IMR-90 (cell line): ENCODE data around the gene INTS15. TPM values are rescaled to one million over a fixed set of nuclear protein-coding genes. Genes with fewer than 3 reads are reported as not detected.

Source experiments
- ATAC-seq: fragments of 200-7000 bp; cut with Tn5 transposase; 2 replicates; pipeline ENCODE4 v1.9.1; 2020; ENCODE audit warnings: low read depth, mild to moderate bottlenecking, moderate library complexity
- BruUV-seq: library from RNA; stranded (reverse); fragments of 400-500 nt; replicated peaks from 2 replicates; lab custom pipeline; 2021; lab: Mats Ljungman, UMichigan
- CTCF ChIA-PET: fragments of 300-600 bp; formaldehyde crosslinking; extraction: SDS; loops from one replicate; lab custom pipeline; 2021; ENCODE audit warnings: antibody characterized with exemption; lab: Yijun Ruan, JAX
- POLR2A ChIA-PET: fragments of 300-600 bp; sonication (Branson Sonifier 250); formaldehyde crosslinking; loops from one replicate; lab custom pipeline; 2022; ENCODE audit warnings: antibody characterized with exemption; ENCODE audit not compliant: unreplicated experiment; lab: Charles Lee
- DNase-seq: peaks from one replicate; pipeline ENCODE4 v3.0.0; 2013
- H2AFZ ChIP-seq: replicated peaks from 2 replicates; pipeline ENCODE3; 2013; ENCODE audit warnings: low read length, mild to moderate bottlenecking; ENCODE audit not compliant: poor library complexity
- H2AK5ac ChIP-seq: 2 replicates; pipeline ENCODE4 v1.6.1; 2013; ENCODE audit warnings: low read depth, low read length, inconsistent platforms
- H2AK9ac ChIP-seq: replicated peaks from 2 replicates; pipeline ENCODE3; 2013; ENCODE audit warnings: mild to moderate bottlenecking, low read depth, low read length, moderate library complexity; ENCODE audit not compliant: poor library complexity
- H2BK120ac ChIP-seq: 2 replicates; pipeline ENCODE4 v1.6.1; 2013; ENCODE audit warnings: low read depth, low read length, inconsistent platforms
- H2BK15ac ChIP-seq: 3 replicates; pipeline ENCODE4 v1.6.1; 2013; ENCODE audit warnings: low read depth, low read length, inconsistent platforms
- H2BK20ac ChIP-seq: 2 replicates; pipeline ENCODE4 v1.6.1; 2013; ENCODE audit warnings: low read depth, mild to moderate bottlenecking, inconsistent platforms, low read length, moderate library complexity
- H2BK5ac ChIP-seq: 2 replicates; pipeline ENCODE4 v1.6.1; 2013; ENCODE audit warnings: mild to moderate bottlenecking, low read depth, low read length, inconsistent platforms; ENCODE audit not compliant: poor library complexity, severe bottlenecking
- H3K14ac ChIP-seq: replicated peaks from 2 replicates; pipeline ENCODE4 v1.6.1; 2013; ENCODE audit warnings: low read depth, low read length, inconsistent platforms
- H3K18ac ChIP-seq: 2 replicates; pipeline ENCODE4 v1.6.1; 2013; ENCODE audit warnings: low read depth, low read length, control low read depth
- H3K23ac ChIP-seq: 2 replicates; pipeline ENCODE4 v1.6.1; 2013; ENCODE audit warnings: low read depth, low read length, inconsistent platforms
- H3K27ac ChIP-seq: 2 replicates; pipeline ENCODE4 v1.5.1; 2013; ENCODE audit warnings: mild to moderate bottlenecking, control low read depth, low read length; ENCODE audit not compliant: insufficient read depth
- H3K27me3 ChIP-seq: 2 replicates; pipeline ENCODE4 v1.6.1; 2013; ENCODE audit warnings: low read length; ENCODE audit not compliant: control insufficient read depth, insufficient read depth
- H3K36me3 ChIP-seq: 2 replicates; pipeline ENCODE4 v1.6.1; 2013; ENCODE audit warnings: low read length, mixed read lengths; ENCODE audit not compliant: control insufficient read depth, insufficient read depth
- H3K4ac ChIP-seq: 2 replicates; pipeline ENCODE4 v1.6.1; 2013; ENCODE audit warnings: low read depth, low read length, inconsistent platforms
- H3K4me1 ChIP-seq: 2 replicates; pipeline ENCODE4 v1.6.1; 2013; ENCODE audit warnings: low read length, mixed read lengths; ENCODE audit not compliant: control insufficient read depth, insufficient read depth
- H3K4me2 ChIP-seq: 2 replicates; pipeline ENCODE4 v1.6.1; 2013; ENCODE audit warnings: low read depth, mild to moderate bottlenecking, control low read depth, low read length, moderate library complexity
- H3K4me3 ChIP-seq: 2 replicates; pipeline ENCODE4 v1.5.1; 2013; ENCODE audit warnings: low read depth, mild to moderate bottlenecking, control low read depth, low read length, moderate library complexity; ENCODE audit not compliant: insufficient read depth
- H3K56ac ChIP-seq: 2 replicates; pipeline ENCODE4 v1.6.1; 2013; ENCODE audit warnings: low read length, inconsistent platforms; ENCODE audit not compliant: insufficient read depth; ENCODE audit errors: extremely low read depth
- H3K79me1 ChIP-seq, 2 experiments: 2 replicates each; pipeline ENCODE4 v1.6.1; 2013; ENCODE audit warnings: low read length in 2 of 2, inconsistent platforms in 1 of 2, low read depth in 1 of 2
- H3K9ac ChIP-seq: 2 replicates; pipeline ENCODE4 v1.6.1; 2013; ENCODE audit warnings: low read depth, low read length, control low read depth
- H3K9me1 ChIP-seq: 2 replicates; pipeline ENCODE4 v1.6.1; 2013; ENCODE audit warnings: low read length, inconsistent platforms; ENCODE audit not compliant: insufficient read depth
- H3K9me3 ChIP-seq: 2 replicates; pipeline ENCODE4 v1.6.1; 2013; ENCODE audit warnings: low read length; ENCODE audit not compliant: control insufficient read depth, insufficient read depth
- H4K20me1 ChIP-seq: 2 replicates; pipeline ENCODE4 v1.6.1; 2013; ENCODE audit warnings: low read length, inconsistent platforms; ENCODE audit not compliant: insufficient read depth
- H4K5ac ChIP-seq: 2 replicates; pipeline ENCODE4 v1.6.1; 2013; ENCODE audit warnings: mild to moderate bottlenecking, low read depth, low read length, control low read depth
- H4K8ac ChIP-seq, 2 experiments: 2 replicates each; pipeline ENCODE4 v1.6.1; 2013; ENCODE audit warnings: low read depth in 2 of 2, low read length in 2 of 2, control low read depth in 1 of 2, inconsistent platforms in 1 of 2
- H4K91ac ChIP-seq: 2 replicates; pipeline ENCODE4 v1.6.1; 2013; ENCODE audit warnings: low read depth, low read length, inconsistent platforms; ENCODE audit not compliant: insufficient read depth
- BHLHE40 ChIP-seq: fragments of 150-350 bp; IDR thresholded peaks from 2 replicates; pipeline ENCODE4 v1.6.1; 2016; ENCODE audit warnings: mild to moderate bottlenecking, low read depth, low read length
- CEBPB ChIP-seq: IDR thresholded peaks from 2 replicates; pipeline ENCODE4 v1.6.1; 2012; ENCODE audit warnings: low read depth, low read length, improper control_type of control experiment
- CHD1 ChIP-seq: IDR thresholded peaks from 2 replicates; pipeline ENCODE4 v1.6.1; 2012; ENCODE audit warnings: low read depth, low read length, improper control_type of control experiment
- NFE2L2 ChIP-seq: fragments of 150-350 bp; IDR thresholded peaks from 2 replicates; pipeline ENCODE4 v1.6.1; 2016; ENCODE audit warnings: low read depth, mild to moderate bottlenecking, low read length
- POLR2A ChIP-seq: IDR thresholded peaks from 2 replicates; pipeline ENCODE4 v1.6.1; 2012; ENCODE audit warnings: mild to moderate bottlenecking, low read depth, low read length
- RAD21 ChIP-seq: IDR thresholded peaks from 2 replicates; pipeline ENCODE4 v1.6.1; 2012; ENCODE audit warnings: low read length, improper control_type of control experiment
- RCOR1 ChIP-seq: IDR thresholded peaks from 2 replicates; pipeline ENCODE4 v1.6.1; 2012; ENCODE audit warnings: mild to moderate bottlenecking, low read length, improper control_type of control experiment; ENCODE audit not compliant: insufficient replicate concordance
- RFX5 ChIP-seq: IDR thresholded peaks from 2 replicates; pipeline ENCODE4 v1.8.0; 2012; ENCODE audit warnings: low read depth, mild to moderate bottlenecking, low read length, moderate library complexity
- SMC3 ChIP-seq: fragments of 150-350 bp; IDR thresholded peaks from 2 replicates; pipeline ENCODE4 v1.6.1; 2016; ENCODE audit warnings: low read depth, mild to moderate bottlenecking, antibody characterized with exemption, low read length, moderate library complexity
- WGBS, 2 experiments: methylation state at CpG; one replicate each; pipeline versions ENCODE4 v1.1.5 to v1.1.7; 2013; ENCODE audit warnings: missing lambda C conversion rate in 2 of 2; ENCODE audit not compliant: insufficient read length in 1 of 2; ENCODE audit errors: extremely low coverage in 2 of 2; 5-methylcytosine and 5-hydroxymethylcytosine counted together
- dilution Hi-C: fragments of 300-500 bp; cut with HindIII; formaldehyde crosslinking; loops from one replicate; pipeline ENCODE4 v1.14.3; 2018; ENCODE audit warnings: low sequenced_read_pairs; ENCODE audit not compliant: unreplicated experiment
- in situ Hi-C: fragments of 300-500 bp; cut with MboI; formaldehyde crosslinking; loops from 3 replicates; pipeline ENCODE4 v1.14.3; 2019; ENCODE audit warnings: low sequenced_read_pairs, inconsistent platforms, mixed read lengths
- intact Hi-C: fragments of 100-400 bp; cut with micrococcal nuclease; formaldehyde crosslinking; loops from 2 replicates; pipeline ENCODE4 v1.10.0; 2022
- polyA plus RNA-seq, 3 experiments: library from polyadenylated mRNA; depleted of rRNA; stranded (reverse); fragments of >200 nt; gene quantifications; 2 replicates each; pipeline ENCODE4 v1.2.3, GENCODE V29; 2012; ENCODE audit warnings: low replicate concordance in 1 of 3
- total RNA-seq: library from RNA; depleted of rRNA; stranded (reverse); fragments of >200 nt; gene quantifications from 2 replicates; pipeline ENCODE4 v1.2.3, GENCODE V29; 2012
- TF ChIP-seq, protein P1 (sequence below): conservative IDR thresholded peaks from 2 replicates; pipeline ENCODE4 v1.5.1; 2012; ENCODE audit warnings: mild to moderate bottlenecking, low read depth, low read length, improper control_type of control experiment
- TF ChIP-seq, protein P2 (sequence below): fragments of 150-350 bp; IDR thresholded peaks from 2 replicates; pipeline ENCODE4 v1.6.1; 2017; ENCODE audit warnings: mild to moderate bottlenecking, antibody characterized with exemption, low read length, low read depth

Gene INTS15
- total and polyA plus RNA-seq, 2 of the 4 experiments (the other 2 are of a cell fraction), result 7.0 to 20.8 TPM

DNA sequence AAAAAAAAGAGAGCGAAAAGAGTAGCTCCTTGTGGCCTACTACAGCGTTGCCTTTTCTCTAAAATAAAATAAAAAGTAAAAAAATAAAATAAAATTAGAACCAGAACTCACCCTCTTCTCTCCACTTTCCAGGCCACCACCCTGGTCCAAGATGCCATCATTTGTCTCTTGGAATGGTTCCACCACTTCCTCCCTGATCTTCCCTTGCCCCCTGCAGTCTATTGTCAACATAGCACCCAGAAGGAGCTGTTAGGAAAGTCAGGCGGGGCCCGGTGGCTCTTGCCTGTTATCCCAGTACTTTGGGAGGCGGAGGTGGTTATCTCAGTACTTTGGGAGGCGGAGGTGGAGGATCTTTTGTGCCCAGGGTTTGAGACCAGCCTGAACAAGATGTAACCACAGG, 31.0 kb upstream of the INTS15 start:
- no CpG with 5 or more reads among the region's 6 CpGs for WGBS, 2 experiments
- no TSS peak for BruUV-seq

More for the DNA sequence above, 31.0 kb upstream of the INTS15 start:
- H2AK5ac ChIP-seq, result no peak overlapping the region
- ATAC-seq, result peak; percentile 63
- H2AFZ ChIP-seq, result peak overlapping the region; percentile 3
- no peak overlapping the region for H4K8ac ChIP-seq
- no peak overlapping the region for H3K9ac ChIP-seq
- peak; percentile 21 for DNase-seq
- H4K91ac ChIP-seq, result no peak overlapping the region
- H2BK5ac ChIP-seq, result no peak overlapping the region
- H3K27me3 ChIP-seq, result peaks cover 2% of the 10 kb centered on the region; the same call in 1 of the 2 replicates
- H3K4me3 ChIP-seq, result no peak overlapping the region
- no peaks in the 10 kb centered on the region for H4K20me1 ChIP-seq
- H3K4ac ChIP-seq, result no peak overlapping the region
- intact Hi-C loops (loop anchor here (2.0 kb wide), 1 partner anchor 42 kb away; no protein-coding TSS in a partner anchor), in situ Hi-C loops (no loop called here), dilution Hi-C loops (no loop called here)
- no peaks in the 10 kb centered on the region for H3K36me3 ChIP-seq
- no peak overlapping the region for H3K56ac ChIP-seq
- no peak overlapping the region for H3K18ac ChIP-seq
- no peak overlapping the region for H2BK20ac ChIP-seq
- TF ChIP-seq RAD21, result peak; percentile 15; the same call in 1 of the 2 replicates
- TF ChIP-seq BHLHE40, result no peak
- no peak for TF ChIP-seq RCOR1
- no peak for TF ChIP-seq CEBPB
- TF ChIP-seq CHD1, result no peak
- TF ChIP-seq RFX5, result no peak
- no peak for TF ChIP-seq POLR2A
- TF ChIP-seq, protein P1, sequence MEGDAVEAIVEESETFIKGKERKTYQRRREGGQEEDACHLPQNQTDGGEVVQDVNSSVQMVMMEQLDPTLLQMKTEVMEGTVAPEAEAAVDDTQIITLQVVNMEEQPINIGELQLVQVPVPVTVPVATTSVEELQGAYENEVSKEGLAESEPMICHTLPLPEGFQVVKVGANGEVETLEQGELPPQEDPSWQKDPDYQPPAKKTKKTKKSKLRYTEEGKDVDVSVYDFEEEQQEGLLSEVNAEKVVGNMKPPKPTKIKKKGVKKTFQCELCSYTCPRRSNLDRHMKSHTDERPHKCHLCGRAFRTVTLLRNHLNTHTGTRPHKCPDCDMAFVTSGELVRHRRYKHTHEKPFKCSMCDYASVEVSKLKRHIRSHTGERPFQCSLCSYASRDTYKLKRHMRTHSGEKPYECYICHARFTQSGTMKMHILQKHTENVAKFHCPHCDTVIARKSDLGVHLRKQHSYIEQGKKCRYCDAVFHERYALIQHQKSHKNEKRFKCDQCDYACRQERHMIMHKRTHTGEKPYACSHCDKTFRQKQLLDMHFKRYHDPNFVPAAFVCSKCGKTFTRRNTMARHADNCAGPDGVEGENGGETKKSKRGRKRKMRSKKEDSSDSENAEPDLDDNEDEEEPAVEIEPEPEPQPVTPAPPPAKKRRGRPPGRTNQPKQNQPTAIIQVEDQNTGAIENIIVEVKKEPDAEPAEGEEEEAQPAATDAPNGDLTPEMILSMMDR, result 0 out of 2 replicates have a peak, but pooled peaks have one; percentile 27
- TF ChIP-seq NFE2L2, result no peak
- TF ChIP-seq SMC3, result no peak
- TF ChIP-seq, protein P2, sequence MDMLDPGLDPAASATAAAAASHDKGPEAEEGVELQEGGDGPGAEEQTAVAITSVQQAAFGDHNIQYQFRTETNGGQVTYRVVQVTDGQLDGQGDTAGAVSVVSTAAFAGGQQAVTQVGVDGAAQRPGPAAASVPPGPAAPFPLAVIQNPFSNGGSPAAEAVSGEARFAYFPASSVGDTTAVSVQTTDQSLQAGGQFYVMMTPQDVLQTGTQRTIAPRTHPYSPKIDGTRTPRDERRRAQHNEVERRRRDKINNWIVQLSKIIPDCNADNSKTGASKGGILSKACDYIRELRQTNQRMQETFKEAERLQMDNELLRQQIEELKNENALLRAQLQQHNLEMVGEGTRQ, result no peak
- no peak overlapping the region for H3K23ac ChIP-seq
- H2BK15ac ChIP-seq, result no peak overlapping the region
- H2BK120ac ChIP-seq, result no peak overlapping the region
- H3K4me2 ChIP-seq, result no peak overlapping the region
- no peak overlapping the region for H2AK9ac ChIP-seq
- H3K27ac ChIP-seq, result no peak overlapping the region
- no peak overlapping the region for H4K5ac ChIP-seq
- POLR2A ChIA-PET, result interaction anchor here (0.6 kb wide), 1 partner anchor 30 kb away, joined by 8 read pairs; no protein-coding TSS in a partner anchor
- H3K9me3 ChIP-seq, result no peaks in the 10 kb centered on the region
- H3K9me1 ChIP-seq, result no peaks in the 10 kb centered on the region
- CTCF ChIA-PET, result interaction anchor here (0.6 kb wide), 1 partner anchor 16 kb away, joined by 3 read pairs; no protein-coding TSS in a partner anchor
- no peak overlapping the region for H3K14ac ChIP-seq
- H3K79me1 ChIP-seq, result no peaks in the 10 kb centered on the region
- no peaks in the 10 kb centered on the region for H3K4me1 ChIP-seq
